Measurements from ENCODE around the gene ATP2B2.

The ATP2B2 gene

DNA sequence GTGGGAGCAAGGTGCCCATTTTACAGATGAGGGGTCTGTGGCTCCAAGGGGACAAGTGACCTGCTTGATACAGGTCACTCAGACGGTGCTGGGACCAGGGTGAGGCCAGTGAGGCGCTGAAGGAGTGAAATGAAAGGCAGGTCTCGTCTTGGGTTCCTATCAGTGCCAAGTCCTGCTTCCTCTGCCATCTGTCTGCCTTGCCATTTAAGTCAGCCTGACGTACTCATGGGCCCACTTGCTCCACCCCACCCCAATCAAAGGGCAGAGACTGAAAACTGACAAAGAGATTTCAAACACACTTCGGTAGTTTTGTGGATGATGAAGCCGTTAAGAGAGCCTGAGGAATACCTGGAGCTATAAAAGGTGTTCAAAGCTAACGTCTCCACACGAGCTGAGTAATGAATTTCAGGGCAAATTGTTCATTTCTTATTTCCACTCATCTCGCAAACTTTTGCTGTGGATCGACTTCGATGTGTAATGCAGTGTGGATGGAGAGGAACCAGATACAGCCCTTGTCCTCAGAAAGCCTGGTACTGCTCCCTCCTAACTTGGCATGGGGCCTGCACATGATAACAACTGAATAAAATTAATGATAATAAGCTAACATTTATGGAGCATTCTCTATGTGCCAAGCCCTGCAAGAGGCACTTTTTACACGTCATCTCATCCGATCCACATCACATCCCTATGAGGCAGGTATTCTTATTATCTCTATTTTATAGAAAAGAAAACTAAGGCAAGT is 36.6 kb downstream of the ATP2B2 start:
- no peak for DNase-seq

DNA sequence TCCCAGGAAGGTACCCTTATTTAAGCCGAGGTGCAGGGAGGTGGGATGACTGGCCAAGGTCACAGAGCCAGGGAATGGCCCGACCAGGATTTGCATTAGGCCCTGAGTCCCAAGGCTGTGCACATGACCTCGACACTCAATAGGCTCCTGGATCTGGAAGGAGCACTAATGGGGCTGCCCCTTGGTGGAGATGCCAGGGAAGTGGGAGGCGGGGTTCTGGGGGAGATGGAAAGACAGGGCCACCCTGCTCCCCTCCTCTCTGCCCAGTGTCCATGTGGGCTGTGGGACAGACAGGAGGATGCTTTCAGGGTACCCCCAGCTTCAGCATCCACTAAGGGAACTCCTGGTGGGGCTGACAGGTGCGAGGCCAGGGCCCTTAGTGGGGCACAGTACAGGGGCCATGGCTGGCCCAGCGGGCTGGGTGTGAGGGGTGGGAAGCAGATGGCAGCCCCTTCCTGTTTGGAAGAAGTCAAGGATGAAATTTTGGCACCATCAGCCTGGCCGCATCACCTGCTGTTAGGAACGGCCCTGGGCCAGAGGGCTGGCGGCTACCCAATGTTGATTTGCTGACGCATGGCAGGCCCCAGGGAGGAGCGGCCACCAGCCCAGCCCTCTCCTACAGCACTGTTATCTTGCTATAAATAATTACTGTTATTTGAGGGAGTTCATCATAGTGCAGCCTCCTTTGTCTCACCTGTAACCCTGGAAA is 37.3 kb downstream of the ATP2B2 start:
- no peak for DNase-seq

- no peak for DNase-seq
These were observed 38.2 kb downstream of the ATP2B2 start for GRCh38 chr3:10467204-10467603.

DNA sequence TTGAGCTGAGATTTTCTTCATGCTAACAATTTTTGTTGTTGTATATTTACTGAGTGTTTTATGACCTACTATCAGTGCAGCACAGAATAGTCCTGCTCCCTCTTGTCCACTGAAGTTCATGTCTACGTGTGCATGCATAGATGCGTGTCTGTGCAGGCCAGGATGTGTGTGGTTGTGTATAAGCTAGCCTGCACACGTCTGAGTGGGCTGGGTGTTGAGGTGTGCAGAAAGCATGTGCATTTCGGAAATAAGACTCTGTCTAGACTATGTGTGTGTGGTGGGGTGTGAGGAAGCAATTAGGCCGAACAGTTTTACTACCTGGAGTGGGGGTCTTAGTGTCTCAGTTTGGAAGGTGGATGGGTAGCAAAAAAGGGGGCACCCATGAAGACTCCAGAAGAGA is 39.2 kb downstream of the ATP2B2 start:
- no peak for DNase-seq

- DNase-seq, result no peak
These were observed 40.2 kb downstream of the ATP2B2 start for GRCh38 chr3:10465161-10465560.

GRCh38 chr3:10463533-10464434 is 41.6 kb downstream of the ATP2B2 start:
- DNase-seq, result no peak

GRCh38 chr3:10462641-10463532 is 42.5 kb downstream of the ATP2B2 start:
- no peak for DNase-seq

DNA sequence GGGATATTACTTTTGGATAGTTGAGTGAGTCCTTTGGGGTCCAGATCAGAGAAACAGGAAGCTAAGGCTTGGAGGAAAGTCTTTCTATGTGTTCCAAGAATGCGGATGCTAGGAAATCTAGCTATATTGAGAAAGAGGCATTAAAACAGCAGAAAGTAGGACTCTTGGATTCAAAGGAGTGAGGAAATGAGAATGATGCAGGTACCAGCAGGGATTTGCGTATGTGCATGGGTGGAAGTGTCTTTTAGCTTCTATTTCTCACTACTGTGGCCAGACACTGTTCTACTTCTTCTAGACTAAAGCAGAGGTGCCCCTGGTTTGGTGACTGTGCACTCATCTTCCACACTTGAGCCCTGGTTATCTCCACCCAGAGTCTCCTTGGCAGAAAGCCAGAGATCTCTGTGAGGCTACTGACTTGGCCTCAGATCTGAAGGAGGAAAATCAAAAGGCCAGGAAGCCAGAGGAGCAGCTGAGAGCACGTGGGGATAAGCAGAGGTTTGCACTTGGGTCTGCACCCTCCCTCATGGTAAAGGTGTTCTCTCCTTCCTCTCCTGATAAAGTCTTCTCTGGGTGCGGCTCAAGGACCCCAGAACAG is 44.3 kb downstream of the ATP2B2 start:
- no peak for DNase-seq

DNA sequence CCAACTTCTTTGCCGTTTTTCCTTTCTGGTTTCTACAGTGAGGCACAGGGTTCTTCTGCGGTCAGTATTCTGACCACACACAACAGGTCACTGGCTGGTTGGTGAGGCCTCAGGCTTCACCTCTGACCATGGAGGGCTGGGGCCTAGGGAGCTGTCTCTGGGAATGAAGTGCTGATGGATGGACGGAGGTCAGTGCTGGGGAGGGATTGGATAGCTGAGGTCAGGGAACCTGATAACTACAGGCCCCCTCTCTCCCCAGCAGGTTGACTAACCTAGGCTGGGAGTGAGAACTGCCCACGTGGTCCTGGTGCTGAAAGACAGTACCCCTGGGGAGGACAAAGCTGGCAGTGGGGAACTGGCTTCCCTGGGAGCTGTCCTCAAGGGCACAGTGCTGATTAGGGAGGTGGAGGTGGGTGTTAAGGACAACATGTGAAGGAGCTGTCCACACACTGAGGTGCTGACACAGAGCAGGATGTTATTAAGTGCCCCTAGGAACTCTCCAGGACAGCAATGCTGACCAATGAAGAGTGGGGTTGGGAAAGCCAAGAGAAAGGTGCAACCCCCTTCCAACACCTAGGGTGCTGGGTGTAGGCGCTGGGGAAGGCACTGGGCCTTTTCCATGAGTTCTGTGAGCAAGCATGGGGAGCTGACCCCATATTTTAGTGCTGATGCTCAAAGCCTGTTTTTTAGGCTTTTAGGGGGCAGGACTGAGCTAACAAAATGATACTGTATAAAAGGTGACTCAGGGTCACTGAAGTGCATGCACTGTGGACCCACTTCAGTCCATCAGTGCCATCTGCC is 45.2 kb downstream of the ATP2B2 start:
- no peak for DNase-seq

DNA sequence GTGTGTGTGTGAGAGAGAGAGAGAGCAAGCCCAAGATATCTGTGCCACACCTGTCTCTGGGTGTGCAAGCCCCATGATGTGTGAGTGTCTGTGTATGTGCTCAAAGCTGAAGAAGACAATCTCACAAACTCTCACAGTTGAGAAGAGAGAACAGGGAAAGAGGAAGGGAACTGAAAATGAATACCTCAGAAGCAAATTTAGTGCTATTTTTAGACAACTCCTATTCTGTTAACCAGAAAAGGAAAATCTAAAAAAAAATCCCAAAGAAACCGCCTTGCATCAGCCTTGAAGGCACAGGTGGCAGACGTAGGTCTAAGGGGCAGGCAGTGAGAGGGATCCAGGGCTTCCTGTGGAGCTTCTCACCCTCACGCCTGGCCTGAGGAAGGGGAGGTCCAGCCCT is 47.8 kb downstream of the ATP2B2 start:
- no peak for DNase-seq

DNA sequence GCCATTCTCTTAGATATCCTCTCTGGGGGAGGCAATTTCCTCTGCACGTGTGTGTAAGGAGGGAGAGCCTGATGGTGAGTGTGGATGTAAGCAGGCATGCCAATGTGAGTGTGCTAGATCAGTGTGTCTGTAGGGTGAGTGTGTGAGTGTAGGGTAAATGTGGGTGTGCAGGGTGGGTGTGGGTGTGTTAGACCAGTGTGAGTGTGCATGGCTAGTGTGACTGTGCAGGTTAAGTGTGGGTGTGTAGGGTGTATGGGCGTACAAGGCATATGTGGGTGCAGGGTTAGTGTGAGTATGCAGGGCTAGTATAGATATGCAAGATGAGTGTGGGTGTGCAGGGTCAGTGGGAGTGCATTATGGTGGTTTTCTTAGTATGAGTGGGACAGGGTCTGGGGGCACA is 48.4 kb downstream of the ATP2B2 start:
- DNase-seq, result no peak

GRCh38 chr3:10455545-10455914 is 49.9 kb downstream of the ATP2B2 start:
- no peak for DNase-seq

DNA sequence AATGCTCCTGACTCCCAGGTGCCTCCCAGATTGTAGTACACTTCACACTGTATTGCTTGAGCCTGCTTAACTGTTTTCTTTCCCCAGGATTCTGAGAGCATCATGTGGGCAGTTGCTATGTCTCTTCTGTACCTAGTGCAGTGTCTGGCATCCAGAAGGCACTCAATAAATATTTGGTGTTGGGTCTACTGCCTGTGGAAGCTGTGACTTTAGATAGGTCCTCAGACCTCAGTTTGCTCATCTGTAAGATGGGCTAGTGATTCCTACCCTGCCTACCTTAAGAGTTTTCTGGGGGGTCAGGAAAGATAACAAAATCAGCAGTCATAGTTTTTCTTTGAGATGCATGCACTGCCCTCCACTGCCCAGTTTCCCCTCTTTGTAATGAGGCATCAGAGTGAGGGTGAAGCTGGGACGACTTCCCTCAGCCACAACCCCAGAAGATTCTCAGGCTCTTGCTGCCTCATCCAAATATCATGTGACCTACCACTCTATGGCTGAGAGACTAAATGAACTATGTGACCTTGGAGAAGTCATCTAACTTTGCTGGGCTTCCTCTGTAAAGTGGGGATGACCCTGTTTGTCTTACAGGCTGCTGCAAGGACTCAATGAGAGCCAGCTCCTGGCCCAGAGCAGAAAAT is 50.4 kb downstream of the ATP2B2 start:
- DNase-seq, result no peak

DNA sequence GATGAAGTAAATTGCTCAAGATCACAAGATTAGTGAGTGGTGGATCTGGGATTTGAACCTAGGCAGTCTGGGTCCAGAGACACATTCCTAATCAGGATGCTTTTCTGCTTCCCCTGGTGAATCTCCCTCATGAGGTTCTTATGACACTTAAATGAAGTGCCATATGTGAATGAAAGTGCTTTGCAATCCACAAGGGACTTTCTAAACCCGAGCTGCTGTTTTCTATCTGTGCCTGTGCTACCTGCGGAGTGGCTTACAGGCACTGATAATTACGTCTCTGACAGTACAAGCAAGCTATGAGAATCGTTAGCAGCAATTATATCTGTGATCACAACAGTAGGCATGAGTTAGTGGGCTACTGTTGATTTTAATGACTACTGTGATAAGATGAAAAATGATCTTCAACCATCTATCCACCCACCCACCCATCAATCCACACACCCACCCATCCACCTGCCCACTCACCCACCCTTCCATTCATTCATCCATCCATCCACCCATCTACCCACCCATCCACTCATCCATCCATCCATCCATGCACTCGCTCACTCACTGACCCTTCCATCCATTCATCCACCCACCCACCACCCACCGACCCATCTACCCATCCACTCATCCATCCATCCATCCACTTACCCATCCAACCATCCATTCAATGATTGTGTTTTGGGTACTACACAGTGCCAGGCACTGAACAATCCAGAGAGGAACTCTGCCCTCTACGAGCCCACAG is 51.8 kb downstream of the ATP2B2 start:
- DNase-seq, result no peak

GRCh38 chr3:10450494-10451440 is 54.6 kb downstream of the ATP2B2 start:
- DNase-seq, result no peak

GRCh38 chr3:10449436-10449835 is 56.0 kb downstream of the ATP2B2 start:
- DNase-seq, result no peak

GRCh38 chr3:10448544-10448943 is 56.8 kb downstream of the ATP2B2 start:
- DNase-seq, result no peak

GRCh38 chr3:10447527-10448260 is 57.7 kb downstream of the ATP2B2 start:
- no peak for DNase-seq

Data from NCI-H526 (cell line).